DOHH2 (cell line): ENCODE data around the gene CAV1.

Experiments
- H3F3A ChIP-seq: fragments of 200-600 bp; sonication (generic), shearing (Covaris generic); 2 replicates; pipeline ENCODE4 v1.6.0; 2016; ENCODE audit warnings: antibody characterized with exemption, mild to moderate bottlenecking; ENCODE audit not compliant: control insufficient read depth, insufficient read depth
- H3K27ac ChIP-seq: fragments of 200-600 bp; sonication (generic); 2 replicates; pipeline ENCODE4 v1.5.1; 2014; ENCODE audit warnings: low read depth, mild to moderate bottlenecking, low read length, moderate library complexity
- H3K27me3 ChIP-seq: fragments of 200-600 bp; sonication (generic); 2 replicates; pipeline ENCODE4 v1.6.1; 2014; ENCODE audit warnings: mild to moderate bottlenecking, low read length, mixed read lengths; ENCODE audit not compliant: control insufficient read depth
- H3K36me3 ChIP-seq: fragments of 200-600 bp; sonication (generic); 2 replicates; pipeline ENCODE4 v1.6.1; 2014; ENCODE audit warnings: mild to moderate bottlenecking, low read length, moderate library complexity, mixed read lengths; ENCODE audit not compliant: control insufficient read depth
- H3K4me1 ChIP-seq: fragments of 200-600 bp; sonication (generic); 2 replicates; pipeline ENCODE4 v1.6.1; 2014; ENCODE audit warnings: mild to moderate bottlenecking, low read length, mixed read lengths; ENCODE audit not compliant: control insufficient read depth
- H3K4me2 ChIP-seq: fragments of 200-600 bp; sonication (generic); 2 replicates; pipeline ENCODE4 v1.6.0; 2014; ENCODE audit warnings: mild to moderate bottlenecking, low read length, moderate library complexity
- H3K4me3 ChIP-seq: fragments of 200-600 bp; sonication (generic); 2 replicates; pipeline ENCODE4 v1.5.1; 2014; ENCODE audit warnings: mild to moderate bottlenecking, low read length, mixed read lengths
- H3K79me2 ChIP-seq: fragments of 200-600 bp; sonication (generic); 2 replicates; pipeline ENCODE4 v1.6.1; 2014; ENCODE audit warnings: mild to moderate bottlenecking, low read length, mixed read lengths; ENCODE audit not compliant: control insufficient read depth
- H3K9me2 ChIP-seq: fragments of 200-600 bp; sonication (generic); replicated peaks from 2 replicates; pipeline ENCODE4 v1.6.1; 2014; ENCODE audit warnings: mild to moderate bottlenecking, low read length, mixed read lengths; ENCODE audit not compliant: control insufficient read depth
- H3K9me3 ChIP-seq: fragments of 200-600 bp; sonication (generic); 2 replicates; pipeline ENCODE4 v1.6.1; 2014; ENCODE audit warnings: antibody characterized with exemption, low read length, mixed read lengths; ENCODE audit not compliant: control insufficient read depth, insufficient read depth
- H4K20me1 ChIP-seq: fragments of 200-600 bp; sonication (generic); 2 replicates; pipeline ENCODE4 v1.6.0; 2014; ENCODE audit warnings: low read depth, mild to moderate bottlenecking, antibody characterized with exemption, low read length, moderate library complexity; ENCODE audit not compliant: control insufficient read depth, insufficient read depth
- EZH2phosphoT487 ChIP-seq: fragments of 200-600 bp; sonication (generic); IDR thresholded peaks from 2 replicates; pipeline ENCODE4 v1.6.1; 2017; ENCODE audit warnings: borderline replicate concordance, mild to moderate bottlenecking, antibody characterized with exemption, low read length, moderate library complexity, mixed read lengths
- TF ChIP-seq, protein P1 (sequence below): fragments of 200-600 bp; sonication (generic); IDR thresholded peaks from one replicate; pipeline ENCODE4 v1.5.1; 2014; ENCODE audit warnings: antibody characterized with exemption, mild to moderate bottlenecking, low read depth, low read length; ENCODE audit not compliant: poor library complexity, severe bottlenecking

CAV1 gene

GRCh38 chr7:116547347-116547746 is 22.5 kb downstream of the CAV1 start:
- Histone ChIP-seq H3K9me2 (no peaks in the 10 kb centered on the region), H3K9me3 (no peaks in the 10 kb centered on the region), H3K4me2 (no peak overlapping the region), H3K4me3 (no peak overlapping the region), H3K4me1 (no peaks in the 10 kb centered on the region), H3F3A (no peaks in the 10 kb centered on the region), H3K27me3 (peaks cover 3% of the 10 kb centered on the region; the same call in 1 of the 2 replicates), H3K27ac (no peak overlapping the region), H3K36me3 (no peaks in the 10 kb centered on the region), H3K79me2 (no peaks in the 10 kb centered on the region), H4K20me1 (no peaks in the 10 kb centered on the region)
- no peak for TF ChIP-seq EZH2phosphoT487
- TF ChIP-seq, protein P1, sequence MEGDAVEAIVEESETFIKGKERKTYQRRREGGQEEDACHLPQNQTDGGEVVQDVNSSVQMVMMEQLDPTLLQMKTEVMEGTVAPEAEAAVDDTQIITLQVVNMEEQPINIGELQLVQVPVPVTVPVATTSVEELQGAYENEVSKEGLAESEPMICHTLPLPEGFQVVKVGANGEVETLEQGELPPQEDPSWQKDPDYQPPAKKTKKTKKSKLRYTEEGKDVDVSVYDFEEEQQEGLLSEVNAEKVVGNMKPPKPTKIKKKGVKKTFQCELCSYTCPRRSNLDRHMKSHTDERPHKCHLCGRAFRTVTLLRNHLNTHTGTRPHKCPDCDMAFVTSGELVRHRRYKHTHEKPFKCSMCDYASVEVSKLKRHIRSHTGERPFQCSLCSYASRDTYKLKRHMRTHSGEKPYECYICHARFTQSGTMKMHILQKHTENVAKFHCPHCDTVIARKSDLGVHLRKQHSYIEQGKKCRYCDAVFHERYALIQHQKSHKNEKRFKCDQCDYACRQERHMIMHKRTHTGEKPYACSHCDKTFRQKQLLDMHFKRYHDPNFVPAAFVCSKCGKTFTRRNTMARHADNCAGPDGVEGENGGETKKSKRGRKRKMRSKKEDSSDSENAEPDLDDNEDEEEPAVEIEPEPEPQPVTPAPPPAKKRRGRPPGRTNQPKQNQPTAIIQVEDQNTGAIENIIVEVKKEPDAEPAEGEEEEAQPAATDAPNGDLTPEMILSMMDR, result no peak

- H3K4me3 ChIP-seq, result no peak overlapping the region
- H3K36me3 ChIP-seq, result no peaks in the 10 kb centered on the region
- no peaks in the 10 kb centered on the region for H3K9me3 ChIP-seq
- no peaks in the 10 kb centered on the region for H3K79me2 ChIP-seq
- H3F3A ChIP-seq, result no peaks in the 10 kb centered on the region
- H3K4me1 ChIP-seq, result no peaks in the 10 kb centered on the region
- no peak overlapping the region for H3K4me2 ChIP-seq
- TF ChIP-seq, protein P1, result no peak
- TF ChIP-seq EZH2phosphoT487, result no peak
- H3K9me2 ChIP-seq, result no peaks in the 10 kb centered on the region
- H3K27ac ChIP-seq, result no peak overlapping the region
- no peaks in the 10 kb centered on the region for H3K27me3 ChIP-seq
- no peaks in the 10 kb centered on the region for H4K20me1 ChIP-seq
Observed at GRCh38 chr7:116548506-116548905, 23.7 kb downstream of the CAV1 start.

- Histone ChIP-seq H3K4me1 (no peaks in the 10 kb centered on the region), H3K9me2 (no peaks in the 10 kb centered on the region), H3F3A (no peaks in the 10 kb centered on the region), H4K20me1 (no peaks in the 10 kb centered on the region), H3K4me3 (no peak overlapping the region), H3K9me3 (no peaks in the 10 kb centered on the region), H3K27me3 (no peaks in the 10 kb centered on the region), H3K36me3 (no peaks in the 10 kb centered on the region), H3K27ac (no peak overlapping the region), H3K4me2 (no peak overlapping the region), H3K79me2 (no peaks in the 10 kb centered on the region)
- no peak for TF ChIP-seq EZH2phosphoT487
- TF ChIP-seq, protein P1, result no peak
Observed at GRCh38 chr7:116549370-116549769, 24.5 kb downstream of the CAV1 start.

- Histone ChIP-seq H3K4me3 (no peak overlapping the region), H3K27me3 (no peaks in the 10 kb centered on the region), H3K9me3 (no peaks in the 10 kb centered on the region), H3K36me3 (no peaks in the 10 kb centered on the region), H3K4me1 (no peaks in the 10 kb centered on the region), H3F3A (no peaks in the 10 kb centered on the region), H3K79me2 (no peaks in the 10 kb centered on the region), H3K27ac (no peak overlapping the region), H3K9me2 (no peaks in the 10 kb centered on the region), H4K20me1 (no peaks in the 10 kb centered on the region), H3K4me2 (no peak overlapping the region)
- TF ChIP-seq EZH2phosphoT487, result no peak
- TF ChIP-seq, protein P1, result no peak
Observed at GRCh38 chr7:116551692-116552091, 26.9 kb downstream of the CAV1 start.
